GM21576 (cell line): ENCODE results near the gene CLMN.

Experiments
- ATAC-seq: cut with Tn5 transposase; IDR thresholded peaks from one replicate; pipeline ENCODE4 v1.9.1; 2021; ENCODE audit warnings: mild to moderate bottlenecking, moderate library complexity; ENCODE audit not compliant: unreplicated experiment

Gene CLMN

DNA sequence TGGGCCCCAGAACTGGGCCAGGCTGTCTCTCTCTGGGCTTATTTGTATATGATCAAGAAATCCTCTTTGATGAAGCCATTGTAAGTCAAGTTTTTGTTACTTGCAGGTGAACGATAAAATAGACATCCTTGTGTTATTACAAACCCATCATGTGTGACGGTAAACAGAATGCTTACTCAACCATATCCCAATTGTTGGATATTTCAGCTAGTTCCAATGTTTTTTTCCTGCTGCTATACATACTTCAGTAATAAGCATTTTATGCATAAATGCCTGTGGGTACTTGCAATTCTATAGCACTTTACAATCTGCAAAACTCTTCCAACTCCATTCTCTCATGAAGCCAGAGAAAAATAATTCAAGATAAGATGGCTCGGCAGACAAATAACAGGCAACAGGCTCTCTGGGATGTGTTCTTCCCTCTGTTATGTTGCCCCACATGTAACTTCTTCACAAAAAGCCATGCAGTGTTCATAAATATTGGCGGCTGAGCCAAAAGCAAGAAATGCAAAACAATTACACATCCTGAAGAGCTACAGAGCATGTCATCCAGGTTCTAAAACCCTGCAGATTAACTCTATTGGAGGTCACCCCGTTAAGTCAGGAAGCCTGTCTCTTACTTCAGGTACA, 69.5 kb downstream of the CLMN start:
- ATAC-seq, result no peak

DNA sequence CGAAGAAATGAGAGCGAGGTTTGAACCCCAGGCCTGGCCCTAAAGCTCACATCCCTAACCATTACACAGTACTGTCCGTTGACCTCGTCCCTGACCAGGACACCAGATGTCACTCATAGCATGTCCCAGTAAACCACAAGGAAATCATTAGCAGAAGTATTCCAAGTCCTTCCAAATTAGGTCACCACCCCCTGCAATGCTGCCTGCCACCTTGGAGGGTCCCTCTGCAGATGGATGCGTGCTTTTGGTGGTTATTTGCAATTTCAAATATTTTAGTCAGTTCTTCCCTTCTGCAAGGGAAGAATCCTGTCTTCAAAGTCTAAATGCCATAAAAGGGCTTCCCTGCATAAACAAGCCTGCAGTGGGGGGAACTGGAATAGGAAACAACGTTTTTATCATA, 71.3 kb downstream of the CLMN start:
- no peak for ATAC-seq

DNA sequence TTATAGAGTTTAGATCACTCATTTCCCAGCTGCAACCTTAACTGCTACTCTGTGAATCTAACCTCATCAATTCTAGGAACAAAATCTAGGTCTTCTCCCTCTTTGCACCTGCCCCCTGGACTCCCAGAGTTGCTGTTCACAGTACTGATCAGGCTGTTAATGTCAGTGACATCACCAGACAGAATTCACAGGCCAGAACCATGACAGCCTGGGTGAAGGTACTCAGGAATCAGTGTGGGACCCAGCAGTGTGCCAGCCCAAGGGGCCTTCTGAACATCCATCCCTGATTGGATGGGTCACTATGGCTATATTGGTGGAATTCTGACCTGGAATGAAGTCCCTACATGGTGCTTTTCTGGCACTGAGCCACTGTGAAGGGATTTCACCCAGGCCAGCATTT, 72.8 kb downstream of the CLMN start:
- no peak for ATAC-seq

DNA sequence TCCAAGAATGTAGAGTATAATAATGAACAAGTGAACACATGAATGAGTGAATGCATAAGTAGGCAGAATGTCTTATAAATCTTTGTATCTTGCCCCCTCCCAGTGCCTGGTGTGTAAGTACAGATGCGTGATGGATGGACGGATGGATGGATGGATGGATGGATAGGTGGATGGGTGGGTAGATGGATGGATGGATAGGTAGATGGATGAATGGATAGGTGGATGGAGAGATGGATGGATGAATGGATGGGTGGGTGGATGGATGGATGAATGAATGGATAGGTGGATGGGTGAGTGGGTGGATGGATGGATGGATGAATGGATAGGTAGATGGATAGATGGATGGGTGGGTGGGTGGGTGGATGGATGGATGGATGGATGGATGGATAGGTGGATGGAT, 74.4 kb downstream of the CLMN start:
- no peak for ATAC-seq

DNA sequence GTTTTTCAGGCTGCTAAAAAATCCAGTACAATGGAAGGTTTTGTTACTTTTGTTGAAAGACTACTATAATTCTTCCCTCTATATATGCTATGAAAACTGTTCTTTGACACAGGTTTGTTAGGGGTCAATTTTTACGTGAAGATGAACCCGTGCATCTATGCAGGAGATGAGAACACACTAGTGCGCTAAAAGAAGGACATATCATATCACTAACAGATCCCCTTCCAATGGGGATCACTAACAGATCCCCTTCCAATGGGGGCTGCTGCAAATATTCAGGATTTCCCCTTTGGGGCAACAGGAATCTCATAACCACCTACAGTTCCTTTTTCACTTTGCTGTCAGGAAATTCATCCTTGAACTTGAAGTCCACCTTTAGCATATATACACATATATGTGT, 75.1 kb downstream of the CLMN start:
- ATAC-seq, result no peak

DNA sequence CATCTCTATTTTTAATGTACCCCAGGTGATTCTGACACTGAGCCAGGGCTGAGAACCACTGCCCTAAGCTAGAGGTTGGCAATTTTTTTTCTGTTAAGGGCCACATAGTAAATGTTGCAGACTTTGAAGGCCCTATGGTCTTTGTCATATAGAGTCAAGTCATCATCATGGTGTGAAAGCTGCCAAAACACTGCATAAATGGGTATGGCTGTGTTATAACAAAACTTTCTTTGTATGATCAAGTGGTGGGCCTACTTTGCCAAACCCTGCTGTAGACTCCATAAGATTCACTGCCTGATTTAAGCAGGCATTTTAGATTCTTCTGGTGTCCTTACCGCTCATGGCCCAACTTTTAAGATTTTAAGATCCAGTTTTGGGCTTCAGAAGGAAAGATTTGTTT, 76.8 kb downstream of the CLMN start:
- no peak for ATAC-seq

DNA sequence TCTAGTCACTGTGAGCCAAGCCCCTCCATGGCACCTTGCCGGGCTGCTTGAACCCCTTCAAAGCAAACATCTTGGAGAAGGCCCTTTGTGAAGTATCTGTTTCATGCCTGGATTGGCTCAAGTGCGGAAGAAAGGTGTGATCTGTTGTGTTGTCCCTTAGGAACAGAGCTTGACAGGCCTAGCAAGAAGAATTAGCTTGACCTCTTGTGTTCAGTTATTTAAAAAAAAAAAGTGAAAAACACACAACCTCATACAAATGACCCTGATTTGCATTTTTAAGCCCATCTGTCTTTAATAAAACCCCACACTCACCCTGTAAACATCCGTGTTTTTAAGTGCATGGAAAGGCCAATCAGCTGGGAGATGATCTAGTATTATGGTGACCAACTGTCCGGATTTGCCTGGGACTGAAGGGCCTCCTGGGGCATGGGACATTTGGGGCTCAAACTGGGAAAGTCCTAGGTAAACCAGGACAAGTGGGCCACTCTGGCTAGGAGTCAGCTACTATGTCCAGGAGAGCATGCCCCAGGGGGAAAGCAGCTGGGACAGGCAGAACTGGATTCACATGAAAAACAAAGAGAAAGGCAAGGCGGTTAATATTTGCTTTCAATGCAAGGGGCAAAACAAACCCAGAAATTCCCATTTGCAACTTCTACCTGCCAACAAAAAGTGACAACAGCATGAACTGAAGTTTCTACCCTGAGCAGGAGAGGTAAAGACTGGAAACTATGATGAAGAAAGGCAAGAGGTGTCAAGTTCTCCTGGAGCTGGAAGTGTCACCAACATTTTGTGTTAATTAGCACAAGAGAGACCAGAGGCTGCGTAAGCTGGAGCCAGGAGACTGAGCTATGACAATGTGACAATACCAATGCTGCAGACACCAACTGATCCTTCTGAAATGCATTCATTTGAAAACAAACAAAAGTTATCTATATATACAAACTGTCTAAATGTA, 78.6 kb downstream of the CLMN start:
- no peak for ATAC-seq

DNA sequence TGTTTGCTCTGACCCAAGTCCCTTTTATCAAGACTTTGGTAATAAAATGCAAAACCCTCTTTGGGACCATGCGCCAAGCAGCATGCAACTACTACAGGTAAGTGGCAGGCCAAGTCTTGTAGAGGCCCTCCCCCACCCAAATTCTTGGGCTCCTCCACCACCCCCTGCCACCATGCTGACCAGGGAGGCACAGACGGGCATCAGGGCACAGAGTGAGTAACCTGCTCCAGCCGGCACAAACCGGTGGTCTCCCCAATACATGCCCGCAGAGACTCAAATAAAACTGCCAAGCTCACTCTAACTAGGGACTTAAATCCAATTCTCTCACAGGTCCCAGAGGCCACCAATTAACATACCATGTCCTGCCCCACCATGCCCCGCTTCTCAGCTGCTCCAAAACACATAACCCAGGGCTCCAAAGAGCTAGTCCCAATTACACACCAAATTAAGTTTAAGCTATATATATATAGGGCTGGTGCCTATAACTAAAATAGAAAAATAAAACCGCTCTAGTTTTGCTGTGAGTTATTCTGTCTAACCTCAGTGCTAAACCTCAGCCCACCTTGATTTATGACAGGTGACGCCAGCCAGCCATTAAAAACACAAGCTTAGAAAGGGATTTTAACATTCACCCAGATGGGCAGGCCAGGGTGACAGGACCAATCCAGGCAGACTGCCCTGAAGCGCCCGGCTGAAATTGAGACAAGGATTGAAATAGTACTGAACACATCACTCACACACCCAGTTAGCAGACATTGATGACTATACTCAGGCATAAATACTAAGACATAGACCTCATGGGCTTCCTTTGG, 81.0 kb downstream of the CLMN start:
- no peak for ATAC-seq

DNA sequence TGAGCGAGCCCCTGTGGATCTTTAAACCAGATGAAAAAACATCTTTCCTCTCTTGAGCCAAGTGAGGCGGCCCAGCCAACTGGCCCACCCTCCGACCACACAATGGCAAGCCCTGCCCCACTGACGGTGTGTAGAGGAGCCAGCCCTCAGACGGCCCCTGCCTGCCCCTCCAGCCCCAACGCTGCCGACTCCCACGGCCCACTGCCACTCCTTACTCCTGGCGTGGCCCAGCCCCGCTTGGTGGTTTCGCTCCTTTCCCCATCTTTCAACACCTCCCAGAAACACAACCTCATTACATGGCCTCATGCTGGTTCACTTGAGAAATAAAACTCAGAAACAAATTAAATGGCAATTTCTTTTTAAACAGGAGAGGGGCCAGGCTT, 81.8 kb downstream of the CLMN start:
- ATAC-seq, result no peak

DNA sequence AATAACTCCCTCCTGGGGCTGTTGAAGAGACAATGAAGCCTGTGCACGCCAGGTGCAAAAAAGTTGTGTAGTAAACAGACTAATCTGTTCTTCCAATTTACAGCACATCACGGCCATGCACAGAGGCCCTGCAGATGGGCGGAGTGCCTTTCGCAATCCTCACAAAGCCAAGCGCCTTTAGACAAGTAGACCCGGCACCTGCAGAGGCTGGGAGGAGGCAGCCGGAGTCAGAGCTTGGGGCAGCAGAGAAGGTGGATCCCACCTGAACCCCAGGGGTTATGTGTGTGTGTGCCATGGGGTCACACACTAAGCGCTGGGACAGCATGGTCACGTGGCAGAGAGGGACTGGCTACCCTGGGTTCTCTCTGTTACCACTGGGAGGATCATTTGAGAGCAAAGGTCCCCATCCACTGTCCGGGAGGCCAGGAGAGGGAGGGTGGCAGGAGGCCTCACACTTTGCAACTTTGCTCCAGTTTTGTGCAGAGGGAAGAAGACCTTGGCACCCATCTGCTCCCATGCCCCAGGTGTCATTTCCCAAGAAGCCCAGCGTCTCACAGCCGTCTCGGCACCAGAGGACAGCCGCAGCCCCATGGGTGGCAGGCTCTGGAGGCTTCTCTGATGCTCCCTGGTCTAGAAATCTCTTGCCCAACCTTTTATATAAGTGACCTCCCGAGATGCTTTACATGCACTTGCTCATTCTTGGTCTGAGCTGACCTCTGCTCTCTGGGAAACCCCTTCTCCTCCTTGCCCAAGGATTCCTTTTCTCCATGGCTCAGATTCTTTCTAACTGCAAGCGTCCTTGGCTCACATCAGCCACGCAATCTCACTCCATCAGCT, 82.4 kb downstream of the CLMN start:
- no peak for ATAC-seq

DNA sequence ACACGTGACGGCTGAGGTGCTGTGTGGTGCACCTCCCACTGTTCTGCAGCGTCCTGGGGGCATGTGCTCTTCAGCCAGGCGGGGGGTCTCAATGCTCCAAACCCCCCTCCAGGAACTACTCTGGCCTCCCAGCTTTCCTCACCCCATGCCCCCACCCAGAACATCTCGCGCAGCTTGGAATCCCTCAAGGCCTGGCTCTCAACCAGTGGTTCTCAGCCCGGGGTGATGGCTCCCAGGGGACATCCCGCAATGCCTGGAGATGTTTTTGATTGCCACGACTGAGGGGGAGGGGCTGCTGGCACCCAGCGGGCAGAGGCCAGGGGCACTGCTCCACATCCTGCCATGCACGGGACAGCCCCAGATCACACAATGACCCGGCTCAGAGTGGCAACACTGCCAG, 83.5 kb downstream of the CLMN start:
- no peak for ATAC-seq

DNA sequence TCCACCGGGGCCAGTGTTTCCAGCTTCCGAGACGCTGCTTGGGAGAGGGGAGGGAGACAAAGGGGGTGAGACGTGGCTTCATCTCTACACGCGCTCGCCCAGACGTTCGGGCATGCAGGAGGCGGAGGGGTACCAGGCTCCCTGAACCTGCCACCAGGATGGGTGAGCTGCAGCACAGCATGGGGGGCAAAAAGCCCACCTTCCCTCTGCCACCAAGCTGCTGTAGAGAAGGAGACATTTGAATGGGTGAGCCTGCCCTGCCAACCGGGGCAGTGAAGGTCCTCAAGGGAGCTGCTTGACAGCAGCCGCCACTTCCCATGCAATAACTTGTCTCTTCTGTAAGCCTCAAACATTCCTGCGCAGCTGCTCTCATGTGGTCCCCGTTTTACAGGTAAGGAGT, 83.9 kb downstream of the CLMN start:
- ATAC-seq, result no peak

DNA sequence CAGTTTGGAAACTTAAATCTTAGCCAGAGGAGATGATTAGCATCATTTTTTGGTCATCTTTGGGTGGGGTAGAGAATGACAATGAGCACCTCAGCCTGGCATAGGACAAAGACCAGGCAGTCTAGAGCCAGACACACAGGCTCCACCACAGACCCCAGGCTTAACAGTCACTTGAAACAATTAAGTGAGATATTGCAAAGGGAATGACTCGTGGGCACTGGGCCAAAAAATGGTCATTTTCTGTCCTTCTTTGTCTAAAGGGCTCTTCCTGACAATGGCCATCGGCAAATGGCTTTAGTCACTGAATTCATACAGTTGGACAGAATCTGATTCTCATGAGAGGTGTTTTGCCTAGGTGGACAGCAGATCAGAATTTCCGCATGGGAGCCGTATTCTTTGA, 84.4 kb downstream of the CLMN start:
- no peak for ATAC-seq

DNA sequence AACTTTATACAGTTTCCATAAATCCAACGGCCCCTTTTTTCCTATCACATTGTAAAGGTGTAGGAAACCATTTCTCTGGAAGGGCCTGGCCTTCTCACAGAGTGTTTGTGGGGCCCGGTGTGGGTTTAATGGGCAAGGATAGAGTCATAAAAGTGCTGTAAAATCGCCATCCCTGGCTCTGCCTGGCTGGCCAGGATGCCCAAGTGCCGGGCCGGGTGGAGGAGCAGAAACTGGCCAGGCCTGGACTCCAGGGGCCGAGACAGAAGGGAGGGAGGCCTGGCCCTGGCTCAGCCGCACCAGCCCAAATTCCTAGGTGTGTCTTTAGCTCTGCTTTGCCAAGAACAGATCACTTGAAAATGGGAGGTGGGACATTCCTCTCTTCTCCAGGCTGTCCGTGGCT, 85.3 kb downstream of the CLMN start:
- no peak for ATAC-seq

DNA sequence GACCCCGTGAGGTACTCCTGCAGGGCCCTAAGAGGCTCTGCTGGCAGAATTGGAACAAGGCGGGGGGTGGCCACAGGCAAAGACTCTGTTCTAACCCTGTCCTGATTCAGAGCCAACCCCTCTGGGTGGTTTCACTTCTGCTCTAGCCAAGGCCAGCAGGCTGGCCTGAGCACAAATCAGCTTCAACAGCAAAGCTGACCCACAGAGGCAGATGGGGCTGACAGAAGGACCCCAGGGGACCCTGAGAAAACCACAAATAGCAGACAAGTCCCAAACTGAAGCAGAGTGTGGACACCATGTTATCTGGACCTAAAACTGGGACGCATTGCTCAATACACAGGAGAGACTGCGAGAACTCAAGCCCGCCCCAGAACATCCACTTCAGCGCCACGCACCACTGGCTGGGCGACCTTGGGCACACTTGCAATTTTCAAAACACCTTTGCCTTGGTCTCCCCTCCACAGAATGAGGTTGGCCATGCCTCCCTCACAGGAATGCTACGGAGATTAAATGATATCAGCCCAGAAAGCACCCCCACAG, 85.9 kb downstream of the CLMN start:
- ATAC-seq, result peak; percentile 96

DNA sequence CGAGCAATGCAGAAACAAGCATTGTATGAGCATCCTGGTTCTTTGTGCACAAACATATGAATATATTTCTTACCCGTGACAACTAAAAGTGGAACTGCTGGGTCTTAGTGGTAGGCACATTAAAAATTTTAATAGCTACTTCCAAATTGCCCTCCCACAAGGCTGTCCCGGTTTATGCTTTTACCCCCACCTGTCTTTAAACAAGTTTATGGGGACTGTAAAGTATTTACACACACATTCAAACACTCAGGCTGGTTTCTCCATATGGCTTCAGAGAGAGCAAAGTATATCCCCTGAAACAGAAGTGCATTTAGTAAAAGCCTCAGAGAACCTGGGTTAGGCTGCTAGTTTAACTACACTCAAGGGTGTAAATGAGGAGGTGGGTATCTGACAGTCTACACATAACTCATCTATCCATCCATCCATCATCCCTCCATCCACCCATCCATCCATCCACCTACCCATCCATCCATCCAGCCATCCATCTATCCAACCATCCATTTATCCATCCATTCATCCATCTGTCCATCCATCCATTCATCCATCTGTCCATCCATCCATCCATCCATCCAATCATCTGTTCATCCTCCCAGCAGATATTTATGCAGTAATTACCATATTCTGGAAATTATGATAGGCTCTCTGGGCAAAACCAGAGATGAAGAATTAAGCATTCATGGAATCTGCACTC, 86.7 kb downstream of the CLMN start:
- no peak for ATAC-seq

DNA sequence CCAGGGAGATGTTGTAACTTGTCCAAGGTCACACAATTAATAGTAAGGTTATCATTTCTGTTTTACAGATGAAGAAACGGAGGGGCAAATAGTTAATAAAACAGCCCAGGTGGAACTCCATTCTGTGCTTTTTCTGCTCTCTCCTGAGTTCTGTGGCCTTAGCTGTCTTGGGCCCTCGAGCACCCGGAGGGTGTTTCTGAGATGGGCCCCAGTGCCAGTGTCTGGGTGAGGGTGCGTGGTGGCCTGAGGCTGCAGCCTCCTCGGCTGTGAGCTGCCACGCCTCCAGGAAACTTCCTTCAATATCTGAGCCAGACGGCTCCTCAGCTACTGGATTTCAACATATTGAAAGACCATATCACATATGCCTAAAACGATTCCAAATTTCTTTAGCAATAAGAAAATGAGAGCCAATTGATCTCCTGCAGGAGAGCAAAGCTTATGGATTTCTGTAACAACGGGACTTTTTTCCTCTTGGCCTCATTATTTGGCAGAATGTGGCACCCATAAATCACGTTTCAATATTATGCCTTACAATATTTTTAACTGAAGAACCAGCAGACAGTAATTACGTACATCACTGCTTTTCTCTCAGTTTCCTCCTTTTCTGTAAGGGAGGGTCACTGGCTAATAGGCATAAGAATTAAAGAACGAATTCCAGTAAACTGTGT, 87.6 kb downstream of the CLMN start:
- ATAC-seq, result no peak

DNA sequence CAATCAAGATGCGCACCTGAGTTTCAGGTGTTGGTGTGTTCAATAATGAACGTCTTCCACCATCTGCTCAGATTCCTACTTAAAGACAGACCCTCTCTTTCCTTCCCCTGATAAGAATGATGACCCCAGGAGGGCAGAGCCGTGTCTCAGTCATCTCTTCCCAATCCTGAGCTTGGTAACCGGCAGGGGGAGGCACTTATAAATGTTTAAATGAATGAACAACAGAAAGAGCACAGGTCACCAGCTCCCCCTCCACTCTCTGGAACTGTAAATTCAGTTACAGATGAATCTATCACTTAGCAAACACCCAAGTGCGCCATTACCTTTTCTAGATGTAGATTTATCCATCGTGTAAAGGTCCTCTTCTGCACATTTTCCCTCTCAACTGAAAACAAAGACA, 90.0 kb downstream of the CLMN start:
- ATAC-seq, result no peak

DNA sequence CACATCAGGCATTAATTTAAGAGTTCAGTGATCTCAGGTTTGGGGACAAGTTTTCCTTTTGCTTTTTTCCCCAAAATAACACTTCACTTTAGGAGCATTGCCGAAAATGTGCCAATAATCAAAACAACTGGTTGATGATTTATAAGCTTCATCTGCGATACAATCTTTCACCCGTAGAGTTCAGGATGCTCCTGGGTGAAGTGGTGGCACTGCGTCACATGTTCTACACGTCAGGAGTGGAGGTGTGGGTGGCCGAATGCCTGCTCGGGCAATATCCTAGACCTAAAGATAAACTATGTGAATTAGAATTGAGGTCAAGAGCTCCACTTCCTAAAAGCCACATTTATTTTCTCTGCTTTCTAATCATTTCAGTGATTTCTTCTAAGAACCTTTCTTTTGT, 91.5 kb downstream of the CLMN start:
- ATAC-seq, result no peak
